GM21786 (cell line): ENCODE data around the gene CYRIA.

ENCODE experiments used
- ATAC-seq: cut with Tn5 transposase; IDR thresholded peaks from one replicate; pipeline ENCODE4 v1.9.1; 2021; ENCODE audit not compliant: unreplicated experiment

CYRIA gene

DNA sequence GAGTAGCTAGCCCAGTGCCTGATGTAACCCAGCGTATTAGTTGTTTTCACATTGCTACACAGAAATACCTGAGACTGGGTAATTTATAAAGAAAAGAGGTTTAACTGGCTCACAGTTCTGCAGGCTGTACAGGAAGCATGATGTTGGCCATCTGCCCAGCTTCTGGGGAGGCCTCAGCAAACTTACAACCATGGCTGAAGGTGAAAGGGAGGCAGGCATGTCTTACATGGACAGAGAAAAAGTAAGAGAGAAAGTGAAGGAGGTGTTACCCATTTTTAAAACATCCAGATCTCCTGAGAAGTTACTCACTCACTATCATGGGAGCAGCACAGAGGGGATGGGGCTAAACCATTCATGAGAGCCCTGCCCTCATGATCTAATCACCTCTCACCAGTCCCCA, 6.1 kb upstream of the CYRIA start:
- ATAC-seq, result no peak

DNA sequence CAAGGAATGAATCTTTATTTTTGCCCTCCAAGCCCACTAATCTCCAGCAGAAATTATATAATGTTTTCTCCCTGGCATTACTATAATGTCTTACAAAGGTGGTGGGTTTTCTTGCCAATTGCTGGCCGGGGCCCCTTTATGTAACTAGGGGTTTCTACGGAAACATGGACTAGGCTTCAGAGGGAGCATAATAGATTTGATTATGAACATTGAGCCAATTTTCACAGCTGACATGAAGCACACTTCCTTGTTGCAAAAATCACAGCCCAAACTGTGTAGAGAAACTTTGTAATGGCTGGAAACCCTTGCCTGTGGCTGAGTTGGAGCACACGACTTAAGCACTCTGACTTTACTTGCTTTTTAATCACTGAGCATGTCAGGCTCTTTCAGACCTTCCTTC, 3.8 kb upstream of the CYRIA start:
- ATAC-seq, result no peak

DNA sequence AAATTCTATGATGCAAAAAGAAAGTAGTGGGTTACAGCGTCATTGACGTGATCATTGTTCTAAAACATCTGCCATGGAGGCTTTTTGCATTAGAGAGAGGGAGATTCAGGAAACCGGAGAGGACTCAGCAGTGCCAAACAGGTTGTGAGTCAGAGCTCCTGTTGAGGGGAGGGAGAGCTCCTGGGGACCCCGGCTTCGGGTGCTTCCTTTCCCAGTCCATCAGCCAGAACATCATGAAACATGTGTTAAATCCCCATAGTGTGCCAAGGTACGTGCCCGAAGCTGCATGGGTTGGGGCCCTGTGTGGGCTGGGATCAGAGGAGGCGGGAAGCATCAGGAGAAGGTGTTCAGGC, 791 bp upstream of the CYRIA start:
- no peak for ATAC-seq

DNA sequence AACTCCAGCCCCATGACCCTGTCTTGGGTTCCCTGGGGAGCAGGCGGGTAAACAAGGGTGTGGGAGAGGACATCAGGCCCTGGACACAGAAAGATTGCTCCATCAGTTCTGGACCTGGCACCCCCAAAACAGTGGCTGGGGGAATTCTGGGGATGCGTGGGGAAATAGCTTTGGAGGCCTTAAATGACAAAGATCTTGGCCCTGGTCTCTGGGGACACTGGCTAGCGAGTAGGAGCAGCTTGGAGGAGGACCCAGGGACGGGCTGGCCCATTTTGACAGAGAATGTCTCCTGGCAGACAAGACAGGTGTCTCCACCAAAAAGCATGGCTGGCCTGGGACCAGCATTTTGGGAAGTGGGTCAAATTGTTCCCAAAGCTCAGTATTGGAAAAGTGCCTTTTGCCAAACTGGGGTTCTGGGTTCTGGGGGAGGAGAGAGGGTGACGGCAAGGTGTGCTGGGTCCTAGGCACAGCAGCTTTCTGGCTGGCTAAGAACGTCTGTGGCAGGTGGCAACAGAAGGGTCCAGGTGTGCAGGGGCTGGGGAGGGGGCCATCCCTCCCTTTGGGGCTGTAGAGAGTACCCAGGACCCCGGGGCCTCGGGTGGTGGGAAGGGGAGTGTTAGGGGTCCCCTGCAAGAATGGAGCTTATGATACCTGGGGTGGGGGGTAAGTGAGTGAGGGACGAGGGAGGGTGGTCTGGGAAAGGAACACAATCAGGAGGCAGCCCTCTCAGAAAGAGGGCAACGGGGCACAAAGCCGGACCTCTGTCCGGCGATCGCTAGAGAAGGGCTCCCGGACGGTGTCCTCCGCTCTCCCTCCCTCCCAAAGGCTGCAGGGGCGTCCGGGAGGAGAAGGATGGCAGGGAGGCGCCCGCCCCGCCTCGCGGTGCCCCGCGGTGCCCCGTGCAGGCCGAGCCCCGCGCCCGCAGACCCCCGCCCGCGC, 556 bp downstream of the CYRIA start:
- ATAC-seq, result peak; percentile 21

DNA sequence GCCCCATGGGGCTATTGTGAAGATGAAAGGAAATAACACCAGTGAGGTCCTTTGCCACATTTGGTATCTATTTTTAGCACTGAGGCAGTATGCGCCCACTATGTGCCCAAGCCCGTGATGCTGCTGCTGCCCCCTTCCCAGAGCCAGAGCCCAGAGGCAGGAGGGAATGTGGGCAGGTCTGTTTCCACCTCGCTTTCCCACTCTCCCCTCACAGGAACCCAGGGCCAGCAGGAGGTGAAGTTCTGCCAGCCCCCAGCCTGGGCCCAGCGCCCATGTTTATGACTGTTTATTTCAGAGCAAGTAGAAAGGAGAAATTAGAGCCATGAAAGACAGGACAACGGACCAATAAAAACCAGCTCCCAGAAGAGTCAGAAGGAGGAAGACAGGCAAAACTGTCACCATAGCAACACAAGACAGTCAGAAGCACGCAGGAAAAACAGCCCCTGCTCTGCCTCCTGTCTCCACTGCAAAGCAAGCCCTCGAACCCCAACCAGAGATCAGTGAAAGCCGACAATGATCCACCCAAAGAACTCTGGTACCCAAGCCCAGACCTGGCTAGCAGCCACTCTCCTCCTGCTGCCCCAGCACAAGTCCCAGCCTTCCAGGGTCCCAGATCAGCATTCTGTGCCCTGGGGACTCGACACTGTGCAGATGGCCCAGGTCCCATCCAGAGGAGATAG, 1.4 kb downstream of the CYRIA start:
- no peak for ATAC-seq

DNA sequence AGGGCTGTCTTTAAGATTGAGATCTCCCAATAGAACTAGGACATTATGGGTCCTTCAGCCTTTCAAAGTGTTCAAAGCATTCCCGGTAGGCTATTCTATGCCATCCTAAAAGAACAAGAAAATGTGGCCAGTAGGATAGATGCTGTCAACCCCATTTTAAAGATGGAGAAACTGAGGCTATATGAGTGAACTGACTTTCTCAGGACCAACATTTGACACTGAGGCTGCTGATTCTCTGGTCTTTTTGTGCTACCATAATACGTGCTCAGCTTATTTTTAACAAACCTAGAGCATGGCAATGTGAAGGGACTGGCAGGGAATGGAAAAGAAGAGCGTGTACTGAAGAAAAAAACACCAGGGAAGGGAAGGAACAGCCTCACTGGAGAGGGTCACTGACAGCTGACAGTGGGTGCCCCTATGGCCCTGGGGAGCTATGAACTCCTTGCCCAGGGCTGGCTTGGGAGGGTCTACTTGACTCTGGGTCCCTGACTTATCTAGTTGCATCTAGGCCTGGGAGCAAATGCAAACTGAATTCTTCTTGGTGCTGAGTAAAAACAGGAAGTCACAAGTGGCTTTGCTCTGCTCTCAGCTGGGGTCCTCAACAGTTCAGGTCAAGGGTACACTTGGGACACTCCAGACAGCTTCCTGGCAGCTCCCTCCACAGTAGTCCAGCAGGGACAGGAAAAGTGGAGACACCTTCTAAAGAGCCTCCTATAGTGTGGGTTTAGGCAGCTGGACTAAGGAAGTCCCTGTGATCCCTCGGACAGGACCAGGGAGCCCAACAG, 2.3 kb downstream of the CYRIA start:
- ATAC-seq, result no peak

DNA sequence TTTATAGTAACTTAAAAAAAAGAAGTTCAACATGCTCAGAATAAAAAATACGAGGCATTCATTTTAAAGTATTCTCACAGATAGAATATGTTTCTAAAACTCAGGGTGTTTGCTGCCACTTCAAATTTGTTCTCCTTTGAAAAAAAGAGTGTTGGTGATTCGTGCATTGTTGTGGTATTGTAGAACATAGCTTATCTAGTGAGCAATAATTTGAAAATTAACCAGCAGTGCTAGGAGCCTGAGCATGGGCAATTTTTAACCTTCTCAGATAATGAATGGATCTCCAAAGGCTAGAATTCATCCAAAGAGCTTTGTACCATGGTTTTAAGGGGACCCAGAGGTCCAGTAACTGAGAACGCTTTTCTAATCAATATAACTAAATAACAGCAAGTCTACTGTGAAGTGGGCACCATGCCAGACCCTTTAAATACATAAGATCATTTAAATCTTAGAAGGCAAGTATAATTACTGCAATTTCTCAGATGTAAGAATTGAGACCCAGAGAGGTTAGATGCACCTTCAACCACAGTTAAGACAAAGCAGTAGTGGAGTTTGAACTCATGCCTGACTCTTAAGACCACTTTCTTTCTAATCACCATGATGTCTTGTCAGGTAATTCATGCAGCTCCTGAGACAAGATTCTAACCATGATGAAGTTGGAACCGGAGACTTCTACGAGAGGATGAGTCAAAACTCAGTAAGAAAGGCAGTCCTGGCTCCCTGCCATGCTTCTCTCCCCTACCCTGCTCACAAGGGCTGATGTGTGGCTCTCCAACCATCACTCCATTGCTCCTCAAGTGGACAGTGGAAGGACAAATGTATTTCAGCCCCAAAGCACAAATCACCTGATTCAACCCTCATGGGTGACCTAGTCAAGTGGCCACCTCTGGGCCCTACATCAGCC, 3.4 kb downstream of the CYRIA start:
- ATAC-seq, result no peak

DNA sequence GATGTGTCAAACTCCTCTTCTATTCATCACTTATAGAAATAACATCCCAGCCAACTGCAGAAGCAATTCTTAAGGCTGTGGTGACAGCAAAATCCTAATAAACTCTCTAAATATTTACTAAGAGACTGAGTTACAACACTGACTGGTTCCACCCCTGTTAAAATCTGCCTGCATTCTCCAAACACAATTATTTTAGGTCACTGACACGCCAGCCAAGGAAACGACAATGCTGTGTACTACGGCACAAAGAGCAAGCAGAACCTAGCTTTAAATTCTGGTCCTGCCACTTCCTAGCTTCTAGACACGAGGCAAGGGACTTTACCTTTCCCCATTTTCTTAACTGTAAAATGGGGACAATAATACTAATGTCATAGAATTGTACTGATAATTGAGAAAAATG, 4.1 kb downstream of the CYRIA start:
- no peak for ATAC-seq

DNA sequence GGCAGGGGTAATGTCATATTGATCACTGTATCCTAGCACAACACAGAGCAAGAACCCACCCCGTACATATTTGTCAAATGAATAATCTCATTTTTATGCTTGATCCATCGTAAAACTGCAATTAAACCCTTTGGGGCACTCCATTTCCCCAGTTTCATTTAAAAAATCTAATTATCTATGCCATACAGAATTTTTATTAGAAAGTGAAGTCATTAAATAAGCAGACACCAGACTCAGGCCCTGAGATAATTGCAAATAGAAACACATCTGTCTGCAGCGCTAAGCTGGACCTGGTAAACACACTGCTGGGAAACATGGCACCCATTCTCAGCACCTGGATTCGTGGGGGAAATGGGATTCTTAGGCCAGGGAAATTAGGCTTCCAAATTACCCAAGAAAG, 5.1 kb downstream of the CYRIA start:
- ATAC-seq, result no peak

DNA sequence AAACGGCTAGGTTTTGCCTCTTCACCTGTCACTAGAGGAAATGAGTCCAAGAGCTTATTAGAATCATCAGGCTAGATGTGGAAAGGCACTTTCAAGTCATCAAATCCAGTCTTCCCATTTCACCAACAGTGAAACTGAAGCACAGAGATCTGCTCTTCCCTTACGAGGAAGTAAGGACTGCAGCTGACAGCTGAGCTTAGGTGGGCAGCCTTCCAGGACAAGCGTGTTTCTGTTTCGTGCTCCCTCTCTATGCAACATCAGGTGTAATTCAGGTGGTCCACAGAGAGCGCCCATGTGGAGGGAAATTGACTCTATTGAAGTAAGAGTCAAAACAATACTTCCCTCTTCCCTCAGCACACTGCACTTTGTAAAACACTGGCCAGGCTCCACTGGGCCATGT, 5.5 kb downstream of the CYRIA start:
- ATAC-seq, result no peak

DNA sequence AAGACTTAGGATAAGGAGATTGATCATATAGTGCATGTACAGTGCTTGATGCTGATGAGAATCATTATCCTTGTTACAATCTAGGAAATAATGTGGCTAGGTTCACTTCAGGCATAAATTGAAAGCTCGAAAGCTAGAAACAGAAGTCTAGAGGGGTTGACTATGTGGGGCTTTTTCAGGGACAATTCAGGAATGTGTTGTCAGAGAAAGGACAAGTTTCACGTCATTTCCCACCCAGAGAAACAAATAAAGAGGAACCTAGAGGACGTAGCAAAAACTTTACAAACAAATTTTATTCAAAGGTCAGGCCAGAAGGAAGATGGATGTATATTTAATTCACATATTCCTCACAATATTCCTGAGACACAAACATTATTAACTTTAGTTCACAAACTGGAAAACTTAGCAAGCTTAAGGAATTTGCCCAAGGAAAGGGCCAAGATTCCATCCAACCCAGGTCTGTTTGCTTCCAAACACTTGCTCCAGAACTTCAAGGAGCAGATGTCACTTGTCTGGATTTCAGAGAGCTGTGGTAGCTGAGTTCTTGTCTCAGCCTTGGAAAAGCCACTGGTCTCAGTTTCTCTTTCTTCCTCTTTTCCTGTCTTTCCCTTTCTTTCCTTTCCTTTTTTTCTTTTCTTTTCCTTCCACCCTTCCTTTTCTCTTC, 7.4 kb downstream of the CYRIA start:
- no peak for ATAC-seq

DNA sequence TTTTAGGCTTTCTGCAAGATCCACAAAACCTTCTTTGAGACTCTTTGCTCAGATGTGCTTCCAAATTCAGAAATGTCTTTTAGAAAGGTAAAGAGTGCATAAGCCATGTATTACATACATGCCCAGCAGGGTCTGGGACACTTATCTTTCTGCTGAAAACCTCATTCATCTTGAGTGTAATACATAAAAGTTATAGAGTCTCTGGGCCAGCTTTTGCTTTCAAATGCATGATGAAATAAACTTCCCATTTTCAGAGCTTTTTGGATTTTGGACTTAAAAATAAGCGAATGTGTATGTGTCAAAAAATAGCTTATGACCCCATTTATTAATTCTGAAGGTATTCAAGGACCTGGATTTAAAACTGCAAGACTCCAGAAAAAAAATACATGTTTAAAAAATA, 8.0 kb downstream of the CYRIA start:
- ATAC-seq, result no peak

DNA sequence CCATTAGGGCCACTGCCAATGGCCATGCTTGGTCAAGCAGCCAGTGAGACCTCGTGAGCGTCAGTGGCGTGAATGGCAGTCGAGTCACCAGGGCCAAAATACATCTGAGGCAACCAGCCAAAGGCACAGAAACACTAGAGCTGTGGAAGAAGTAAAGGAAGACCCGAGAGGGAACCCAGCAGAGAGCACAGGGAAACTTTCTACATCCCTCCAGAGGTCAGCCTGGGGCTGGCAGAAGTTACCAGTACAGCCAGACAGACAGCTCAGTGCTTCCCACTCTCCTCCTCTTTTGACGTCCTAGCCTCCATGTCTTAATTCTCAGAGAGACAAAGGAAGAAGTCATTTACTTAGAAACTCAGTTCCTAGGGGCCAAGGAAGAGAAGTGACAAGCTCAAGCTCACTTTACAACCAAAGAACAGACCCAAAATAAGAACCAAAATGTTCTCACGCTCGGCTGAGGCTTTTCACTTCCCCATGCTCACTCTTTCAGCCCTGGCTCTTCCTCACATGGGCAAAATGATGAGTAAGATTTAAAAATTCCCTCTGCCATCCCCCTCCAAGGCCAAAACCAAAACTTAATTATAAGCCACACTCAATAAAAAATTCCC, 8.7 kb downstream of the CYRIA start:
- ATAC-seq, result peak; percentile 73

DNA sequence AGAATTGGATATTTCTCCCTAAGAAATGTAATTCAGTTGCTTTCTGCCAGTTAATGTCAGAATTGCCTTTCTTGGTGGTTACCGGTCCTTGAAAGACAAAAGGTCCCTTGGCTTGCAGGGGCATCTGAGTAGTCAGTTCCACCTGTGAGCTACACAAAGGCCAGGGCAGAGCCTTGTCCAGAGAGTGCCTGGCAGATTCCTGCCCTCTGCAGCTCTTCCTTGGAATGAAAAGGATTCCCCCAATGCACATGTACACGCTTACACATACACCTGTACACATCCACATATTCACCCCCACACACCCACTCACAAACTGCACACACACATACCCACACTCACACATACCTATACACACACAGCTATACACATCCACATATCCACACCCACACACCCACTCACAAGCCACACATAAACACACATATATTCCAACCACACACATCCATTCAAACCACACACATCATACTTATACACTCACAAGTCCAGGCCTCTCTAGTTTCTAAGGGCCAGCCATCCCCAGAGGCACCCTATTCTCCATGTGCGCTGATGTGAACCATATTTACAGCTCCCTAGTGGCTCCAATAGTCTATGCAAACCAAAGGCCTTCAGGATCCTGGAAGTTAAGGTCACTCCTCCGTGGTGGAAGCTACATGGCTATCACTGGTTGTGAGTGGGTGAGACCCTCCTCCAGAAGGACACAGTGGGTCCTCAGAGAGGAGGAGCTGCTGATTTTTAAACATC, 9.6 kb downstream of the CYRIA start:
- ATAC-seq, result no peak

DNA sequence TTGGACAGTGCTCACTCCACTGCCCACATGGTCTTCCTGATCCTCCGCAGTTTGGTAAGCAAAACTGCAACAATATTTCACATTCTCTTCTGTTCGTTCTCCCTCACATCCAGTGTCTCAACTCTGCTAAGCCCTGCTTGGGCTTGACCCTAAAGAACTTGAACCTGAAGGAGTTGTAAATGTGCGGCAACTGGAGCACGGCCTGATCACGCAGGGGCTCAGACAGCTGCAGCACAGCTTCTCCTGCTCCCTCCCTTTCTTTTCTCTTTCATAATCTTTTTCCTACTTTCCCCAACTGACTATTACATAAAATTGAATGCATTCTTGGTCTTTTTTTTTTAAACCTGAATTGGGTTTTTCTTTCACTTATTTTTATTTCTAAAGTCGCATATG, 10.2 kb downstream of the CYRIA start:
- ATAC-seq, result no peak

DNA sequence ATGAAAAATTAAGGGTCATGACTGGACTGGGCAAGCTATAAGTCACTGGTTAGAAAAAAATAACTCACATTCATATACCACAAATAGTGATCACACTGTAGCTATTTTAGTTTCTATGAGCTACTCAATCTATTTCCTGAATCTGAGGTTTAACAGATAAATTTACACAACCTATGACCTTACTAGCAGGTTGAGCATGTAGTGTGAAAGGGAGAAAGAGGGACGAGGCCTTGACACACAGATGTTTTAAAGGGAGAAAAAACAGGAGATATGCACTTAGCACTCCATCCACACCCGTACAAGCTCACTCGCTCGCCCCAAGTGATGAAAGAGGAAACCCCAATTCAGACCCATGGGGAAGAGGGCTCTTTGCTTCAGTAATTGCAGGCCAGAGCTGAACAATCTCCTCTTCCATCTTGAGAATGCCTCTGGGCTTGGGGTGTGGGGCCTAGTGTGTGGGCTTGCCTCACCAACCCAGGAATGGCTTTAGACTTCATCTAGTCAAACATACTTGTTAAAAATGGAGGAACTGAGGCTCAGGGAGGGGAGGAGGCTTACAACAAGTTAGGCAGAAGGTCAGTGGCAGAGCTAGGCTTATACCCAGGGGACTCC, 10.7 kb downstream of the CYRIA start:
- ATAC-seq, result no peak

DNA sequence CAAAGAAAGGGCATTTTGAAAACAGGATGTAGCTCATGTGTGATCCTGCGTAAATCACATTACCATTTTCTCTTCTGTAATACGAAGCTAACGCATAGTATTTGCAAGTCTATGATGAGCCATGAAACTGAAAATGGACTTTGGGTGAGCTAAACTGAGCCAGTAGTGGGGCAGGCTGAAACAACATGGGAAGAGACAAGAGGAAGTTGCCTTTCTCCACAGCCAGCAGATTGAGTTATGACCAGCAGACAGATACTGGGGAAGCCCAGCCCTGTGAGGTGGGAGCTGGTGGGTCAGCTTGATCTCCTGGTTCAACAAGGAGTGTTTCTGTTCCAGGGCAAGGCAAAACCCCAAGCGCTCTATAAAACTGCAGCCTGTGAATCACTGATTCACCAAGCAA, 11.8 kb downstream of the CYRIA start:
- ATAC-seq, result peak; percentile 43

DNA sequence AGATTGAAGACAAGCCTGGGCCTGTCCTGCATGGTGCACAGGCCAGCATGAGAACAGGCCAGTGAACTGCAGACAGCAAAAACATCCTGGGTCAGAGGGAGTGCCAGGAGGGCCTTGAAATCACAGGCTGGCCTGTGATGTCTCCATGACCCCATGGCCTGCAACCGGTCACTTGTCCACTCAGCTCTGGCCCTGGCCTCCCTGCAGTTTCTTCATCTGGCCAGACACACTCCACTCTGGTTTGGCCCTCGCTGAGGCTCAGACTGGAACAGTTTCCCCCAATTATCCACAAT, 12.6 kb downstream of the CYRIA start:
- ATAC-seq, result no peak
